GM12864 (cell line): ENCODE measurements around the gene PTPRD.

Source experiments
- DNase-seq: peaks from one replicate; pipeline ENCODE4 v3.0.0-alpha.2; 2011; ENCODE audit warnings: low read depth
- H3K4me3 ChIP-seq: 2 replicates; pipeline ENCODE4 v1.5.1; 2011; ENCODE audit warnings: mild to moderate bottlenecking, low read depth, low read length, control low read depth
- CTCF ChIP-seq: IDR thresholded peaks from 2 replicates; pipeline ENCODE4 v1.5.1; 2011; ENCODE audit warnings: low read depth, mild to moderate bottlenecking, moderate library complexity, low read length, control low read depth, inconsistent platforms; ENCODE audit errors: missing control alignments

PTPRD gene

GRCh38 chr9:10232352-10232930 lies 380.4 kb downstream of the PTPRD start:
- no peak for DNase-seq
- H3K4me3 ChIP-seq: no peak overlapping the region
- TF ChIP-seq CTCF: no peak

GRCh38 chr9:10230512-10230911 lies 382.3 kb downstream of the PTPRD start:
- TF ChIP-seq CTCF: no peak
- DNase-seq: no peak
- H3K4me3 ChIP-seq: no peak overlapping the region

GRCh38 chr9:10228082-10228481 lies 384.7 kb downstream of the PTPRD start:
- H3K4me3 ChIP-seq: no peak overlapping the region
- DNase-seq: no peak
- no peak for TF ChIP-seq CTCF

- no peak for DNase-seq
- TF ChIP-seq CTCF: no peak
- no peak overlapping the region for H3K4me3 ChIP-seq
Observed at GRCh38 chr9:10226996-10227395, 385.8 kb downstream of the PTPRD start.

GRCh38 chr9:10212702-10213101 lies 400.1 kb downstream of the PTPRD start:
- TF ChIP-seq CTCF: no peak
- no peak for DNase-seq
- no peak overlapping the region for H3K4me3 ChIP-seq

- no peak for TF ChIP-seq CTCF
- H3K4me3 ChIP-seq: no peak overlapping the region
- DNase-seq: no peak
Observed at GRCh38 chr9:10208691-10209069, 404.1 kb downstream of the PTPRD start.

GRCh38 chr9:10204276-10204675 lies 408.5 kb downstream of the PTPRD start:
- H3K4me3 ChIP-seq: no peak overlapping the region
- no peak for TF ChIP-seq CTCF
- no peak for DNase-seq
